H1 (cell line): ENCODE results near the gene ZNF346. TPM values are rescaled to one million over a fixed set of nuclear protein-coding genes. Genes with fewer than 3 reads are reported as not detected.

Experiments used
- CTCF ChIA-PET: fragments of 300-600 bp; sonication (Branson Sonifier 250); formaldehyde crosslinking; loops from one replicate; lab custom pipeline; 2021; ENCODE audit not compliant: partially characterized antibody; lab: Charles Lee
- POLR2A ChIA-PET: fragments of 300-600 bp; sonication (Branson Sonifier 250); formaldehyde crosslinking; loops from one replicate; lab custom pipeline; 2021; ENCODE audit warnings: inconsistent platforms; ENCODE audit not compliant: partially characterized antibody; lab: Charles Lee
- DNase-seq, 2 experiments: peaks; one replicate each; pipeline versions ENCODE4 v3.0.0 to v3.0.0-alpha.2; 2010 to 2022; ENCODE audit warnings: low spot score in 2 of 2, low read depth in 1 of 2, mixed read lengths in 1 of 2
- FAIRE-seq: peaks from 2 replicates; lab custom pipeline; 2011; peaks lifted over from hg19 to GRCh38; lab: Jason Lieb, UNC
- H2AFZ ChIP-seq: 2 replicates; pipeline ENCODE4 v1.8.1; 2012; ENCODE audit warnings: low read length, inconsistent platforms
- H2AK5ac ChIP-seq: 2 replicates; pipeline ENCODE4 v1.6.1; 2013; ENCODE audit warnings: low read depth, low read length
- H2BK120ac ChIP-seq: replicated peaks from 2 replicates; pipeline ENCODE3; 2013; ENCODE audit warnings: low read depth, low read length, inconsistent platforms
- H2BK12ac ChIP-seq: 2 replicates; pipeline ENCODE4 v1.6.1; 2013; ENCODE audit warnings: low read depth, low read length
- H2BK15ac ChIP-seq: 2 replicates; pipeline ENCODE4 v1.6.1; 2013; ENCODE audit warnings: low read length
- H2BK20ac ChIP-seq: 2 replicates; pipeline ENCODE4 v1.6.1; 2013; ENCODE audit warnings: low read length
- H2BK5ac ChIP-seq: 2 replicates; pipeline ENCODE4 v1.6.1; 2013; ENCODE audit warnings: low read depth, low read length
- H3K14ac ChIP-seq: 2 replicates; pipeline ENCODE4 v1.6.1; 2013; ENCODE audit warnings: inconsistent platforms; ENCODE audit not compliant: insufficient read length
- H3K18ac ChIP-seq: 2 replicates; pipeline ENCODE4 v1.6.1; 2013; ENCODE audit warnings: low read length; ENCODE audit errors: extremely low read depth
- H3K23ac ChIP-seq: 2 replicates; pipeline ENCODE4 v1.6.1; 2013; ENCODE audit warnings: inconsistent platforms; ENCODE audit not compliant: insufficient read length
- H3K23me2 ChIP-seq: 2 replicates; pipeline ENCODE4 v1.6.1; 2013; ENCODE audit warnings: low read depth, low read length
- H3K27ac ChIP-seq: 2 replicates; pipeline ENCODE4 v1.6.1; 2011; ENCODE audit warnings: low read depth, low read length, inconsistent platforms
- H3K27me3 ChIP-seq, 4 experiments: replicated peaks in 1 of 4; 1 replicate in 1 of 4; 2 replicates in 3 of 4; pipeline versions ENCODE4 v1.6.1 to v1.8.1; 2011 to 2013; ENCODE audit warnings: low read length in 3 of 4, mild to moderate bottlenecking in 3 of 4, inconsistent platforms in 2 of 4, mixed read lengths in 2 of 4, moderate library complexity in 1 of 4; ENCODE audit not compliant: control insufficient read depth in 3 of 4, insufficient read depth in 3 of 4; ENCODE audit errors: extremely low read depth in 1 of 4
- H3K36me3 ChIP-seq, 4 experiments: 2 replicates each; pipeline versions ENCODE4 v1.6.1 to v1.8.1; 2011 to 2013; ENCODE audit warnings: mild to moderate bottlenecking in 4 of 4, low read length in 3 of 4, moderate library complexity in 2 of 4, control low read depth in 1 of 4, inconsistent platforms in 1 of 4; ENCODE audit not compliant: insufficient read depth in 4 of 4, control insufficient read depth in 2 of 4
- H3K4ac ChIP-seq: replicated peaks from 2 replicates; pipeline ENCODE3; 2013; ENCODE audit warnings: low read length, low read depth, mixed read lengths, inconsistent platforms; ENCODE audit not compliant: insufficient read length
- H3K4me1 ChIP-seq, 4 experiments: replicated peaks in 1 of 4; 1 replicate in 1 of 4; 2 replicates in 3 of 4; pipeline versions ENCODE4 v1.6.1 to v1.8.1; 2011 to 2013; ENCODE audit warnings: low read length in 3 of 4, inconsistent platforms in 2 of 4, mixed read lengths in 1 of 4; ENCODE audit not compliant: insufficient read depth in 4 of 4, control insufficient read depth in 3 of 4
- H3K4me2 ChIP-seq, 2 experiments: 2 replicates each; pipeline versions ENCODE4 v1.6.1 to v1.8.1; 2011 to 2013; ENCODE audit warnings: low read depth in 2 of 2, low read length in 2 of 2, control low read depth in 1 of 2, inconsistent platforms in 1 of 2, mild to moderate bottlenecking in 1 of 2; ENCODE audit not compliant: insufficient read depth in 1 of 2
- H3K4me3 ChIP-seq, 4 experiments: fragments of 200-600, 300-600 bp in 1 of 4; sonication (generic), shearing (Covaris generic), sonication (Bioruptor Twin) in 1 of 4; 2 replicates each; pipeline versions ENCODE4 v1.5.1 to v1.8.1; 2011 to 2016; ENCODE audit warnings: low read length in 4 of 4, low read depth in 3 of 4, control low read depth in 2 of 4, inconsistent platforms in 2 of 4, mild to moderate bottlenecking in 2 of 4, mixed read lengths in 1 of 4, moderate library complexity in 1 of 4; ENCODE audit not compliant: insufficient read depth in 2 of 4; ENCODE audit errors: extremely low read depth in 1 of 4
- H3K56ac ChIP-seq: replicated peaks from 2 replicates; pipeline ENCODE3; 2013; ENCODE audit warnings: low read depth, mild to moderate bottlenecking, mixed read lengths, low read length, inconsistent platforms; ENCODE audit not compliant: insufficient read length
- H3K79me1 ChIP-seq: 2 replicates; pipeline ENCODE4 v1.6.1; 2013; ENCODE audit warnings: low read depth, low read length, control low read depth
- H3K79me2 ChIP-seq, 2 experiments: 2 replicates each; pipeline versions ENCODE4 v1.6.1 to v1.8.1; 2012 to 2013; ENCODE audit warnings: low read length in 2 of 2, mild to moderate bottlenecking in 2 of 2, inconsistent platforms in 1 of 2; ENCODE audit not compliant: insufficient read depth in 2 of 2, control insufficient read depth in 1 of 2
- H3K9ac ChIP-seq, 4 experiments: replicated peaks in 1 of 4; 1 replicate in 1 of 4; 2 replicates in 3 of 4; pipeline versions ENCODE4 v1.6.1 to v1.8.1; 2011 to 2013; ENCODE audit warnings: low read depth in 3 of 4, low read length in 3 of 4, control low read depth in 2 of 4, mild to moderate bottlenecking in 2 of 4, moderate library complexity in 2 of 4, inconsistent platforms in 1 of 4; ENCODE audit errors: extremely low read depth in 1 of 4
- H3K9me3 ChIP-seq, 2 experiments: 2 replicates each; pipeline versions ENCODE4 v1.6.1 to v1.8.1; 2012 to 2013; ENCODE audit warnings: mild to moderate bottlenecking in 2 of 2, moderate library complexity in 2 of 2, control low read depth in 1 of 2, inconsistent platforms in 1 of 2, low read depth in 1 of 2, low read length in 1 of 2, mixed read lengths in 1 of 2; ENCODE audit not compliant: insufficient read depth in 2 of 2
- H4K20me1 ChIP-seq, 2 experiments: replicated peaks in 1 of 2; 2 replicates each; pipeline versions ENCODE3 to v1.8.1; 2011 to 2013; ENCODE audit warnings: inconsistent platforms in 2 of 2, low read length in 2 of 2, mild to moderate bottlenecking in 1 of 2; ENCODE audit not compliant: insufficient read depth in 2 of 2, control insufficient read depth in 1 of 2
- H4K5ac ChIP-seq: 2 replicates; pipeline ENCODE4 v1.6.1; 2013; ENCODE audit warnings: low read length, low read depth, mixed read lengths, inconsistent platforms; ENCODE audit not compliant: insufficient read length
- H4K8ac ChIP-seq: 2 replicates; pipeline ENCODE4 v1.8.0; 2013; ENCODE audit warnings: mild to moderate bottlenecking, moderate library complexity, low read length, inconsistent platforms; ENCODE audit not compliant: insufficient read depth; ENCODE audit errors: extremely low read depth
- H4K91ac ChIP-seq: replicated peaks from 2 replicates; pipeline ENCODE3; 2013; ENCODE audit warnings: low read length, mixed read lengths, inconsistent platforms; ENCODE audit not compliant: insufficient read length
- EZH2 ChIP-seq: fragments of 200-600 bp; sonication (generic); IDR thresholded peaks from 2 replicates; pipeline ENCODE4 v1.7.1; 2012; ENCODE audit warnings: low read depth, mild to moderate bottlenecking, moderate library complexity, low read length, inconsistent platforms; ENCODE audit not compliant: severe bottlenecking
- POLR2A ChIP-seq, 2 experiments: IDR thresholded peaks; 1 replicate in 1 of 2; 2 replicates in 1 of 2; pipeline ENCODE4 v1.6.1; 2011; ENCODE audit warnings: low read depth in 2 of 2, low read length in 2 of 2, mild to moderate bottlenecking in 2 of 2; ENCODE audit errors: control extremely low read depth in 1 of 2
- SP1 ChIP-seq: IDR thresholded peaks from 2 replicates; pipeline ENCODE4 v1.6.1; 2011; ENCODE audit warnings: low read depth, low read length
- SP2 ChIP-seq: IDR thresholded peaks from 2 replicates; pipeline ENCODE4 v1.6.1; 2012; ENCODE audit warnings: mild to moderate bottlenecking, low read length, inconsistent platforms
- SRF ChIP-seq: IDR thresholded peaks from 2 replicates; pipeline ENCODE4 v1.6.1; 2011; ENCODE audit warnings: mild to moderate bottlenecking, low read depth, low read length, moderate library complexity
- WGBS, 2 experiments: shearing (Covaris generic) in 1 of 2; methylation state at CpG; one replicate each; pipeline versions ENCODE4 v1.1.6 to v1.1.7; 2013 to 2015; ENCODE audit warnings: low lambda C conversion rate in 2 of 2, mixed read lengths in 2 of 2, inconsistent platforms in 1 of 2, low coverage in 1 of 2, missing lambda C conversion rate in 1 of 2; ENCODE audit not compliant: insufficient replicate concordance in 2 of 2, insufficient coverage in 1 of 2, insufficient read length in 1 of 2; ENCODE audit errors: extremely low coverage in 1 of 2, missing lambda C conversion rate in 1 of 2; 5-methylcytosine and 5-hydroxymethylcytosine counted together
- polyA plus RNA-seq, 7 experiments: library from polyadenylated mRNA; depleted of rRNA in 3 of 7; stranded (reverse) in 5 of 7; unstranded in 2 of 7; fragments of >200 nt in 5 of 7; fragments of 200-250 nt in 2 of 7; gene quantifications; 1 replicate in 5 of 7; 2 replicates in 1 of 7; 4 replicates in 1 of 7; pipeline versions ENCODE4 v1.2.1 to v1.2.3, GENCODE V29; 2011 to 2013; ENCODE audit warnings: missing spikeins in 2 of 7, mixed read lengths in 2 of 7
- total RNA-seq: library from RNA; stranded (reverse); fragmentation: NEBNext Ultra II Directional; extraction: Animal tissue kit (Norgen Biotek cat#: 25700); gene quantifications from 2 replicates; pipeline ENCODE4 v1.2.1, GENCODE V29; 2021
- TF ChIP-seq, protein P1 (sequence below): IDR thresholded peaks from 2 replicates; pipeline ENCODE4 v1.6.1; 2011; ENCODE audit warnings: low read length, improper control_type of control experiment

The ZNF346 gene
- total and polyA plus RNA-seq, 2 of the 8 experiments (the other 6 are each of a cell fraction or from before 2014, with no cell fraction given), result 19.9 to 20.8 TPM

- Histone ChIP-seq H2AFZ (no peak overlapping the region), H2AK5ac (no peak overlapping the region), H3K4me2 (no peak overlapping the region), H3K9ac (no peak overlapping the region), H2BK15ac (no peak overlapping the region), H3K4me1 (no peaks in the 10 kb centered on the region; a peak in 1 of 7 replicates), H3K18ac (no peak overlapping the region), H2BK120ac (no peak overlapping the region), H3K14ac (no peak overlapping the region), H3K27ac (no peak overlapping the region), H3K27me3 (no peaks in the 10 kb centered on the region; a peak in 1 of 7 replicates), H3K4ac (no peak overlapping the region), H3K23ac (no peak overlapping the region), H3K56ac (no peak overlapping the region), H2BK12ac (no peak overlapping the region), H4K20me1 (no peaks in the 10 kb centered on the region), H3K9me3 (no peaks in the 10 kb centered on the region), H2BK20ac (no peak overlapping the region), H3K36me3 (no peaks in the 10 kb centered on the region), H3K79me2 (no peaks in the 10 kb centered on the region), H4K8ac (no peak overlapping the region), H3K4me3 (no peak overlapping the region), H3K23me2 (no peaks in the 10 kb centered on the region), H3K79me1 (no peaks in the 10 kb centered on the region), H2BK5ac (no peak overlapping the region), H4K5ac (no peak overlapping the region), H4K91ac (no peak overlapping the region)
- no peak for DNase-seq
- POLR2A ChIA-PET, result interaction anchor here (1.0 to 2.3 kb wide), 3 partner anchors 9 to 54 kb away, joined by 3 to 7 read pairs (median 5); partner anchors contain the start of gene FGFR4
- TF ChIP-seq EZH2, result no peak
- TF ChIP-seq SP2, result no peak
- no peak for TF ChIP-seq SRF
- TF ChIP-seq, protein P1, sequence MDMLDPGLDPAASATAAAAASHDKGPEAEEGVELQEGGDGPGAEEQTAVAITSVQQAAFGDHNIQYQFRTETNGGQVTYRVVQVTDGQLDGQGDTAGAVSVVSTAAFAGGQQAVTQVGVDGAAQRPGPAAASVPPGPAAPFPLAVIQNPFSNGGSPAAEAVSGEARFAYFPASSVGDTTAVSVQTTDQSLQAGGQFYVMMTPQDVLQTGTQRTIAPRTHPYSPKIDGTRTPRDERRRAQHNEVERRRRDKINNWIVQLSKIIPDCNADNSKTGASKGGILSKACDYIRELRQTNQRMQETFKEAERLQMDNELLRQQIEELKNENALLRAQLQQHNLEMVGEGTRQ, result peak; percentile 43; the same call in 1 of the 2 replicates
- no peak for TF ChIP-seq SP1
- TF ChIP-seq POLR2A (IDR thresholded peaks at IDR 0.05; ENCODE audit: control extremely low read depth in 1 of 2, low read depth in 2 of 2, low read length in 2 of 2), result no peak
- CTCF ChIA-PET, result interaction anchor here (0.8 to 11.8 kb wide), 5 partner anchors 10 to 233 kb away, joined by 3 to 170 read pairs (median 3); no protein-coding TSS in a partner anchor
- WGBS, 2 experiments, result 92% methylated on average over 2 of the region's 2 CpGs; no CpG with 5 or more reads in 1 of the 2 experiments
- FAIRE-seq, result no peak
Observed at GRCh38 chr5:177077335-177077734, 54.8 kb downstream of the ZNF346 start.
